Stomach (tissue), 9 donors: ENCODE measurements around the gene LRIG1. TPM values are rescaled to one million over a fixed set of nuclear protein-coding genes. Genes with fewer than 3 reads are reported as not detected.
A peak's percentile ranks its signal among the peaks of the same experiment; 100 is the strongest.

Experiments
- DNase-seq, 2 donors: peaks; one replicate each; pipeline versions ENCODE4 v3.0.0 to v3.0.0-alpha.2; 2013 to 2019
- H3K27ac ChIP-seq, 5 donors: fragments of 200-600 bp in 4 of 5; sonication (generic) in 4 of 5; one replicate each; pipeline ENCODE4 v1.5.1; 2013 to 2019; ENCODE audit warnings: mild to moderate bottlenecking in 1 of 5, moderate library complexity in 1 of 5
- H3K27me3 ChIP-seq, 3 donors: fragments of 200-600 bp; sonication (generic); one replicate each; pipeline ENCODE4 v1.5.1; 2017 to 2019; ENCODE audit warnings: mixed run types in 1 of 3
- H3K36me3 ChIP-seq, 4 donors: fragments of 200-600 bp; sonication (generic); 1 replicate in 3 of 4; 2 replicates in 1 of 4; pipeline ENCODE4 v1.5.1; 2016 to 2019
- H3K4me1 ChIP-seq, 4 donors: fragments of 200-600 bp; sonication (generic); one replicate each; pipeline ENCODE4 v1.5.1; 2016 to 2019
- H3K4me3 ChIP-seq, 4 donors: fragments of 200-600 bp; sonication (generic) in 3 of 4; one replicate each; pipeline ENCODE4 v1.5.1; 2016 to 2019; ENCODE audit warnings: mild to moderate bottlenecking in 1 of 4
- H3K9me3 ChIP-seq, 4 donors: fragments of 200-600 bp; sonication (generic); one replicate each; pipeline ENCODE4 v1.5.1; 2016 to 2019
- CTCF ChIP-seq, 7 experiments: fragments of 450-650 bp in 4 of 7; fragments of 200-600 bp in 3 of 7; sonication (generic) in 3 of 7; IDR thresholded peaks; one replicate each; pipeline ENCODE4 v1.5.1; 2016 to 2019; ENCODE audit warnings: antibody characterized with exemption in 7 of 7, control low read depth in 2 of 7, mild to moderate bottlenecking in 1 of 7
- EP300 ChIP-seq: sonication (generic); formaldehyde crosslinking; IDR thresholded peaks from one replicate; pipeline ENCODE4 v1.6.1; 2017; ENCODE audit warnings: antibody characterized with exemption
- POLR2A ChIP-seq, 4 donors: fragments of 450-650 bp; IDR thresholded peaks; one replicate each; pipeline ENCODE4 v1.6.1; 2016; ENCODE audit warnings: antibody characterized with exemption in 4 of 4, control low read depth in 2 of 4, mild to moderate bottlenecking in 1 of 4, moderate library complexity in 1 of 4
- POLR2AphosphoS5 ChIP-seq, 3 donors: sonication (generic); formaldehyde crosslinking; IDR thresholded peaks; one replicate each; pipeline ENCODE4 v1.6.1; 2016; ENCODE audit warnings: antibody characterized with exemption in 3 of 3
- WGBS, 5 donors: extraction: QIAGEN DNeasy Blood & Tissue Kit in 3 of 5; methylation state at CpG; one replicate each; pipeline versions ENCODE4 v1.1.5 to v1.1.7; 2013 to 2018; 5-methylcytosine and 5-hydroxymethylcytosine counted together
- intact Hi-C: fragments of 100-400 bp; cut with DNase I; formaldehyde crosslinking; loops from one replicate; pipeline ENCODE4 v1.15.1; 2023; ENCODE audit warnings: low total_unique reads
- polyA plus RNA-seq, 3 donors: library from polyadenylated mRNA; stranded (reverse); fragments of 200-250 nt; gene quantifications; one replicate each; pipeline ENCODE4 v1.2.3, GENCODE V29; 2013
- total RNA-seq, 5 donors: library from RNA; depleted of rRNA; stranded (reverse); fragments of >200 nt; gene quantifications; one replicate each; pipeline versions ENCODE4 v1.1.0 to v1.2.3, GENCODE V29; 2014 to 2016
- donor health status: healthy with polysubstance abuse.
- donor health status: Bipolar disorder and iron deficiency.
- donor health status: healthy.

LRIG1 gene
- total and polyA plus RNA-seq, 8 donors = 20.2 to 278 (median 87.0) TPM

- intact Hi-C loops = loop anchor here (5.0 to 10.0 kb wide), 2 partner anchors 98 to 410 kb away; partner anchors contain the start of gene LRIG1
- whole genome bisulfite sequencing, 5 donors = 67 to 86% (median 77%) methylated on average over 15 to 17 of the region's 17 CpGs
- peaks cover 51 to 97% (median 87%) of the 10 kb centered on the region in 4 donors for H3K36me3 ChIP-seq
- no peaks in the 10 kb centered on the region for H3K27me3 ChIP-seq
- peak in 1 of 2 donors; percentile 53 for DNase-seq
- H3K27ac ChIP-seq = peak overlapping the region in 3 of 5 donors; percentile 53 to 83 (median 82)
- no peak overlapping the region for H3K4me3 ChIP-seq
- TF ChIP-seq POLR2A (IDR thresholded peaks at IDR 0.05) (no peak), CTCF (IDR thresholded peaks at IDR 0.05) (no peak)
- H3K4me1 ChIP-seq = peaks cover 53 to 99% (median 71%) of the 10 kb centered on the region in 4 donors
- no peaks in the 10 kb centered on the region for H3K9me3 ChIP-seq
Measured at GRCh38 chr3:66406831-66407610, 93.8 kb downstream of the LRIG1 start.

DNA sequence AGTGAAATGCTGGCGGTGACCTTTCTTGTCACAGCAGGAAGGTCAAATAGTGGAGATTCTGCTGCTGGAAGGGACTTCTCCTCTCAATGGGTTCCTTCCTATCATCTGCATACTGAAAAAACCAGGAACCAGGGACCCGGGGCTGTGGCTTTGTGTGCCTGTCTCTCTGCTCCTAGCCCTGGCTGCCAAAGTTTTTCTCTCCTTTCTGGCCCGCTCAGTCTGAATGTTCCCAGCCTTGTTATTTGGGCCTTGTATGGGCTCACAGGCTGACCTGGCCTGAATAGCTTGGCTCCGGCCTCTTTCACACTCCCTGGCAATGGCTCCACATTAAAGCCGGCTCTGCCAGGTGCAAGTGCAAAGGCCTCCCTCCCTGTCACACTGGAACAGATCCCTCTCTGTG is 94.7 kb downstream of the LRIG1 start:
- H3K27ac ChIP-seq = peak overlapping the region in 4 of 5 donors; percentile 53 to 83 (median 68)
- no peak for TF ChIP-seq CTCF (IDR thresholded peaks at IDR 0.05)
- no peak for TF ChIP-seq POLR2AphosphoS5 (IDR thresholded peaks at IDR 0.05)
- TF ChIP-seq EP300 = no peak
- no peak for TF ChIP-seq POLR2A (IDR thresholded peaks at IDR 0.05)
- H3K36me3 ChIP-seq = peaks cover 49 to 96% (median 86%) of the 10 kb centered on the region in 4 donors
- no peaks in the 10 kb centered on the region for H3K9me3 ChIP-seq
- 68 to 76% (median 75%) methylated on average over 5 of the region's 5 CpGs for WGBS, 5 donors
- intact Hi-C loops = loop anchor here (5.0 to 10.0 kb wide), 2 partner anchors 99 to 411 kb away; partner anchors contain the start of gene LRIG1
- no peak overlapping the region for H3K4me3 ChIP-seq
- no peak for DNase-seq
- peaks cover 53 to 97% (median 74%) of the 10 kb centered on the region in 4 donors for H3K4me1 ChIP-seq
- no peaks in the 10 kb centered on the region for H3K27me3 ChIP-seq

- DNase-seq = no peak
- 78 to 86% (median 81%) methylated on average over 8 to 11 of the region's 11 CpGs for WGBS, 5 donors
- Histone ChIP-seq H3K27me3 (no peaks in the 10 kb centered on the region), H3K4me3 (no peak overlapping the region), H3K4me1 (peaks cover 53 to 98% (median 75%) of the 10 kb centered on the region in 4 donors), H3K36me3 (peaks cover 47 to 96% (median 85%) of the 10 kb centered on the region in 4 donors), H3K9me3 (no peaks in the 10 kb centered on the region), H3K27ac (peak overlapping the region in 4 of 5 donors; percentile 53 to 83 (median 68))
- peak in 1 of 3 donors; percentile 39 for TF ChIP-seq POLR2AphosphoS5 (IDR thresholded peaks at IDR 0.05)
- TF ChIP-seq CTCF (IDR thresholded peaks at IDR 0.05) = no peak
- intact Hi-C loops = loop anchor here (5.0 to 10.0 kb wide), 2 partner anchors 99 to 412 kb away; partner anchors contain the start of gene LRIG1
Measured at GRCh38 chr3:66405701-66406091, 95.1 kb downstream of the LRIG1 start.

- no peak for DNase-seq
- peaks cover 45 to 96% (median 85%) of the 10 kb centered on the region in 4 donors for H3K36me3 ChIP-seq
- no peak overlapping the region for H3K4me3 ChIP-seq
- H3K9me3 ChIP-seq = no peaks in the 10 kb centered on the region
- 91 to 94% (median 92%) methylated on average over 27 to 32 of the region's 32 CpGs for WGBS, 5 donors
- H3K27ac ChIP-seq = peak overlapping the region in 4 of 5 donors; percentile 53 to 83 (median 68)
- no peaks in the 10 kb centered on the region for H3K27me3 ChIP-seq
- peaks cover 53 to 94% (median 77%) of the 10 kb centered on the region in 4 donors for H3K4me1 ChIP-seq
- no peak for TF ChIP-seq POLR2A (IDR thresholded peaks at IDR 0.05)
- no peak for TF ChIP-seq CTCF (IDR thresholded peaks at IDR 0.05)
- TF ChIP-seq EP300 = no peak
- TF ChIP-seq POLR2AphosphoS5 (IDR thresholded peaks at IDR 0.05) = no peak
- intact Hi-C loops = loop anchor here (5.0 to 10.0 kb wide), 2 partner anchors 100 to 412 kb away; partner anchors contain the start of gene LRIG1
Measured at GRCh38 chr3:66404903-66405700, 95.7 kb downstream of the LRIG1 start.
